SW480 (cell line): Measurements from ENCODE around the gene GPSM1.
A peak's percentile ranks its signal among the peaks of the same experiment; 100 is the strongest.
"Not testable (repeated sequence)": the region's sequence is repeated elsewhere in the genome, so short reads cannot be mapped to it uniquely, and the experiment has no call there.

Source experiments
- DNase-seq: peaks from one replicate; pipeline ENCODE4 v3.0.0-alpha.2; 2016; ENCODE audit warnings: low spot score

GPSM1 gene

DNA sequence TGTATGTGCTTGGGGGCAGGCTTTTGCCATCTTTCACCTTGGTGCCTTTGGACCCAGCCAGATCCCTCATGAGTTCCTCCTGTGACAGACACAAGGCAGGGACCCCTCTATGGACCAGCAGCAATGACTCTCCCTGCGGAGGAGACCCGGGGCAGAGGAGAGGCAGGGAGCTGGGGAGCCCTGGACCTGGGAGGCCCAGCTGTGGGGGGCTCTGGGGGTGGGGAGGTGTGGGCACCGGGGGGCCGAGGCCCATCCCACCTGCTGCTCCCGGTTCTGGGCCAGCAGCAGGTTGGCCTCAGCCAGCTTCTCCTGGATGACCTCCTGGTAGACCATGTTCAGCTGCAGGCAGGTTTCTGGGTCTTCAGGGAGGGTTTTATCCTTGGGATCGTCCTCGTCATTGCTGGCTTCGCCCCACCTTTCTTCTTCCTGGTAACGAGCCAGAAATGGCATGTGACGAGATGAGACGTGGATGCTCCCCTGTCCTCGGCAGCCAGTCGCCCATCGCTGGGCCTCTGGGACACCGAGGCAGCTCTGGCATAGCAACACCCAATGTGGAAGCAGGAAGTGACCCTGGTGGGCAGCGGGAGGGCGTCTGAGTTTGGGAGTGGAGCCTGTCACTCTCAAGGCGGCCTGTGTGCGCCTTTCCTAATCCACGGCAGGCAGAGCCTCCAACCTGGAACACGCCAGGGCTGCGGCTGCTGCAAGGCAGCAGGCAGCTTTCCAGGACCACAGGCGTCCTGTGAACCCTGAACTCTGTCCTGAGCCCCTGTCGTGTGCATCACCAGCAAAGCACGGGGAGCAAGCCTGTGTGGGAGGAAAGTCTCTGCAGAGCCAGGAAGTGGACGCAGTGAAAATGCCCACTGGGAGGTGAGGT, 68.2 kb downstream of the GPSM1 start:
- no peak for DNase-seq

DNA sequence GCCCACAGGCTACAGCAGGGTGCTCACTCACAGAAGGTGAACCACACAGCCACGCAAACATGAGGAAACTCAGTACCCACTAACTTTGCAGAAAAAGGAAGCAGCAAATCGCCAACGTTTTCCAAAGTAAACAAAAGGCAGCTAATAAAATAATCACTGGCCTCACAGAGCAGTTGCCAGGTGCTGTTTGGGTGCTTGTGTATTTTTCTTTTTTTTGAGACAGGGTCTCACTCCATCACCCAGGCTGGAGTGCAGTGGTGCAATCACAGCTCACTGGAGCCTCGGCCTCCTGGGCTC, 68.8 kb downstream of the GPSM1 start:
- DNase-seq: no peak

- DNase-seq: no peak
Measured at GRCh38 chr9:136397643-136398042, 70.3 kb downstream of the GPSM1 start.

DNA sequence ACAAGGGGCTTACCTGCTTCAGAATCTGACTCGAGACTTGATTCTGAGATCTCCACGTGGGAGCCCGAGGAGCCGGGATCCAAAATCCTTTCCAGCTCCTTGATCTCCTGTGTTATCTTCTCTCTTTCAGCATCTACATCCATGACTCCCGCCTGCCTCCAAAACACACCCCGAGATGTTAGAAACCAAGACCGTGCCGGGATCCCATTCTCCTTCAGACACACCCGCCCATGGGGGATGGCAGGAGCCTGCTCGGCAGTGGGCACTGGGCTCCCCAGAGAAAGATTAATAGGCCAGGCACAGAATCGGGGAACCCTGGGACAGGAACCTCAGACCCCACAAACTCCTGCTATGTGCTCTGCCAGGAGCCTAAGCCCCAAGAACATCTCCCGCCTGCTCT, 70.9 kb downstream of the GPSM1 start:
- no peak for DNase-seq

- no peak for DNase-seq
Measured at GRCh38 chr9:136399176-136400037, 72.1 kb downstream of the GPSM1 start.

GRCh38 chr9:136400038-136400834, 72.9 kb downstream of the GPSM1 start, which contains the start of gene SNAPC4:
Gene SNAPC4 (minus strand): TSS chr9:136400170. CDS start chr9:136398428, 1,742 bp downstream.
- peak; percentile 86 for DNase-seq

GRCh38 chr9:136401173-136401922, 74.0 kb downstream of the GPSM1 start:
- no peak for DNase-seq

- no peak for DNase-seq
Measured at GRCh38 chr9:136402067-136402466, 74.7 kb downstream of the GPSM1 start.

GRCh38 chr9:136403538-136403914, 76.2 kb downstream of the GPSM1 start:
- DNase-seq: no peak

DNA sequence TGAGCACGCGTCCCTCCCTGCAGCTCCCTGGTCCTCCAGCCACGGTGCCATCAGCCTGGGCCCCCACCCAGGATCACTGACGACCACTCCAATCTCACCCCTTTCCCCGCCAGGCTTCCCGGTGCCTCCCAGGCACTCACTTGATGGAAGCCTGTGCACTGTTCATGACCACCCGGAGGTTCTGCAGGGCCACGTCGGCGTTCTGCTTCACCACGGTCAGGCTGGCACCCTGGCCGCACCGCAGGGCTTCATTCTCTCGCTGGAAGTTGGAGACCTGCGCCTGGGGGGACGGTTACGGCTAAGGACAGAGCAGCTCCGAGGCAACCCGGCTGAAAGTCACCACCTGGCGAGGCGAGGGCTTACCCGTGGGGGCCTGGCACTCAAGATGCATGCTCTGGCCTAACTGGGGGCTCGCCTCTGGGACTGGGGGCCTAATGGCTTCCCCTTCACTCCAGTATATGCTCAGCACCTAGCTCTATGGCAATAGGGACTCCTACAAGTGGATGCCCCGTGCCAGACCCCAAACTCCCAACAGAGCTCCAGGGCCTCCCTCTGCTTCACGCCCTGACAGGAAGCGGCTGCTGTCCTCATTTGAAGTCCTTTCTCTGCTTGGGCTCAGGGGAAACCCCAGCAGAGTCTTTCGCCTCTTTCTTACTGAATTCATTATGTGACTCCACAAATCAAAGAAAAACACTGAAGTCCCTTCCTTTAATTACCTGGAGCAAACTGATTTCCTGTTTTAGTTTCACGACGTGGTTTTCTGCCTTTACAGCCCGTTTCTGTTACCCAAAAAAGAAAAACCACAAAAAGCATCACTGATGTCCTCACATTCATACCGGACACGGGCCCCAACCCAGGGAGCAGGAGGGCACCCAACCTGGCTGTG, 76.8 kb downstream of the GPSM1 start:
- DNase-seq: no peak

DNA sequence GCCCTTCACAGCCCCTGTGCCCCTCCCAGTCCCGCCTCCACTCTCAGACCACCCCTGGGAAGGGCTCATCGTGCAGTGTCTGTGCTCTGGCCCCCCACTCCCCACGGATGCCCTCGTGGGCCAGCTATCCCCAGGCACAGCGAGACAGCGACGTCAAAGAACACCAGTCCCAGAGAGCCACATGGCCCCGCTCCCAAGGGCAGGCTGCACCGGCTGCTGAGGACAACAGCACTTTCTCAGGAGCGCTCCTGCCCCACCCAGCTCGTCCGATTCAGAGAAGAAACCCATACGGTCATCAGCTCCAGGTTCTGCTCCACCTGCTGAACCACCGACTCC, 77.4 kb downstream of the GPSM1 start:
- no peak for DNase-seq

DNA sequence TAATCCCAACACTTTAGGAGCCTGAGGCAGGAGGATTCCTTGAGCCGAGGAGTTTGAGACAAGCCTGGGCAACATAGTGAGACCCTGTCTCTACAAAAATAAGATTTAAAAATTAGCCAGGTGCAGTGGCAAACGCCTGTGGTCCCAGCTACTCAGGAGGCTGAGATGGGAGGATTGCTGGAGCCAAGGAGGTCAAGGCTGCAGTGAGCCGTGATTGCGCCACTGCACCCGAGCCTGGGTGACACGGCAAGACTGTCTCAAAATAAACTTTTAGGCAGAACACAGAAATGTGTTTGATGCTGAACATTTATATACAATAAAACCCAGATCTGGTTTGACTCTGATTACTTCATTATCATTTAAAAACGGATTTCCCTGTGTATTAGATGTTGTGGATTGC, 78.1 kb downstream of the GPSM1 start:
- DNase-seq: no peak

GRCh38 chr9:136405904-136406303, 78.6 kb downstream of the GPSM1 start:
- not testable (repeated sequence) for DNase-seq

DNA sequence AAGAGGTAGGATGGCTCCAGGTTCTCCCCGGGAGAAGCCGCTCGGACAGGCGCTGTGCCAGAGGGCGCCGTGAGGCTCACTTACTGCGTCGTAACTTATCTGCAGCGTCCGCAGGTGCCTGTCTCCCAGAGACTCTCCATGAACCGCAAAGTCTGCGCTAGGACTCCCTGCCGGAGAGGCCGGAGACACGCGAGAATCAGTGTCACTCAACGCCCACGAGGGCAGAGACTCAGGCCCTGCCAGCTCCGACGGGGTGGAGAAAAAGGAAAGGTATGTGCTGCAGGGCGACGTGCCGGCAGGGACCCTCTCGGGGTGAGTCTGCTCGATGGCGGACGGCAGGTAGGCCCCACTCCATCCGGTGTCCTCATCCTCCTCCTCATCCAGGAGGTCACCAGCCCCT, 79.7 kb downstream of the GPSM1 start:
- DNase-seq: not testable (repeated sequence)

- no peak for DNase-seq
Measured at GRCh38 chr9:136407911-136408310, 80.6 kb downstream of the GPSM1 start.
